Uterine smooth muscle cell (primary cell): ENCODE data around the gene MRPL11. TPM values are rescaled to one million over a fixed set of nuclear protein-coding genes. Genes with fewer than 3 reads are reported as not detected.

Experiments used
- total RNA-seq: library from RNA; depleted of rRNA; stranded (reverse); fragments of >200 nt; gene quantifications from 2 replicates; pipeline ENCODE4 v1.2.3, GENCODE V29; 2014

MRPL11 gene
- total RNA-seq = 49.9 and 55.0 TPM in 2 replicates

DNA sequence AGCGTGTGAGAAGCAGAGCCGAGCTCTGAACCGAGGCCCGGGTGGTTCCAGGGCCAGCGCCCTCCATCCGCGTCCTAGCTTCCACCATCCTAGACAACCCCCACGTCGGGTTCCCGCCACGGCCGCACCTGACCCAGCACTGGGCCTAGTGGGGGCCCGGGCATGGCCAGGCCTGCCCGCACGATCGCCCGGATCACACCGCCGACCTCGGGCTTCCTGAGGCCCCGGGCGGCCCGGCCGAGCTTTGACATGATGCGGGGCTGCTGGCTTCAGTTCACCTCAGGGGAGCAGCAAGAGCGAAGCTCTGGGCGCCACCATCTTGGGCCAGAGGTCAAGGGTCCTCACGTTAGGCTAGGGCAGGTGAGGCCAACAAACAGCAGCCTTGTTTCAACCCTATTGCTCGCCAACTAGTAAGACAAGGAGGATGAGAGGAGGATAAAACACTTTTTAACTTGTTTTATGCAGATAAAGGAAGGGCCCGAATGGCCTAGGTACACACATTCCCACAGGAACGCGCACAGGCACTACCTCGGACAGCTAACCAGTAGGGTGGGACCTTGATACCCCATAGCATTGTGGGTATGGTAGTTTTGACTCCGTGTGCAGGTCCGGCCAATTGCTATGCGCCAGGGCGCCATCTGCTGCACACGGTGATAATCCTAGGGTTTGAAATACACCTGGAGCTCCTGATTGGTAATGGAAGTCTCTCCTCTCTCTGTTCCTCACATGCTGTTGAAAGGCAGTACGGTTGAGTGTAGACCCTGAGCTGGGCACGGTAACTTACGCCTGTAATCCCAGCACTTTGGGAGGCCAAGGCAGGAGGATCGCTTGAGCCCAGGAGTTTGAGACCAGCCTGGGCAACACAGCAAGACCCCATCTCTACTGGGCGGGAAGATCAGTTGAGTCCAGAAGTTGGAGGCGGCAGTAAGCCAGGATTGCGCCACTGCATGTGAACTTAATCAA is at the start of gene MRPL11:
Gene MRPL11, minus strand, starts transcription at position 345 of the 963 bp plus-strand sequence. Its CDS starts 94 bp downstream, at position 251.

DNA sequence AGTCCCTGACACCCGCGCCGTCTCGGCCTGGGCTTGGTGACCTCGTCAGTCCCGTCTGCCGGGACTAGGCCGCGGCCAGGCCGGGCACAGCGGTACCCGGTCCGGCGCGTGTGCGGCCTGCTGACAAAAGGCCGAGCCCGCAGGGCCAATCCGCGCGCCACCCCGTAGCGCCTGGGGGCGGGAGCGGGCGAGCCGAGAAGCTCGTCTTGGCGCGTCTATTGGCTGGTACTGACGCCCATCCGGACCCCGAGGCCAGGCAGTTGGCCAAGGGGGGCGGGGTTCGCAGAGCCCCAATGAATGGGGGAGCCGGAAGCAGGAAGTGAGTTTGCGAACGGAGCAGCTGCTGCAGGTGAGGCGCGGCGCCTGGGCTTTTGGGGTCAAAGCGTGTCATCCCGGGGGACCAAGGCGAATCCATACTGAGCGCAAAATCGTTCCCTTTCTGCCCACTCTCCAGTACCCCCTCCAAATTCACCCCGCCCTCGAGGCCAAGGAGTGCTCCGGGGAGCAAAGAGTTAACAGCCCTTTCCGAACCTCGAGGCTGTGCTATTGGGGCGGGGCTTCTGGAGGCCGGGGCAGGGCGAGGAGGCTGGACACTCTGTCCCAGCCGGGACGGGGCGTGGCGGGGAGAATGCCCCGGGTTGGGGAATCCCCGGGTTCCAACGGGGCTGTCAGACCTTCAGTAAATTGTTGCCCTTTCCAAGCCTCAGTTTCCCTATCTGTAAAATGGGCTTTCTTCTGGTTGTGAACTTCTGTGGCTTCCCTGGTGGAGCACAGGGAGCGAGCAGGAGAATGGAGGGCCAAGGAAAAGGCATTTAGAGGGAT is 41.7 kb upstream of the MRPL11 start, which contains the start of gene DPP3:
Gene DPP3, plus strand, starts transcription at position 318 of the 822 bp plus-strand sequence. CDS start 1,767 bp downstream, outside the sequence.

GRCh38 chr11:66466225-66467033 is 27.8 kb upstream of the MRPL11 start, which contains the start of gene PELI3:
PELI3 (plus strand) TSS chr11:66466905; CDS start chr11:66468129, 1,224 bp downstream.

GRCh38 chr11:66420671-66421476 is 17.8 kb downstream of the MRPL11 start, which contains the start of gene NPAS4:
NPAS4 (plus strand) TSS chr11:66421035; CDS start chr11:66421180, 145 bp downstream.

Other genes starting within 250 kb of the MRPL11 start
- 27.3 and 28.5 TPM in 2 replicates for gene KLC2, start 181.1 kb downstream of the MRPL11 start, total RNA-seq
- 74.4 and 83.9 TPM in 2 replicates for gene RAB1B, start 170.2 kb downstream of the MRPL11 start, total RNA-seq
- gene CNIH2, start 160.7 kb downstream of the MRPL11 start, total RNA-seq = 0.11 and 0.25 TPM in 2 replicates
- gene YIF1A, start 149.7 kb downstream of the MRPL11 start, total RNA-seq = 185 and 214 TPM in 2 replicates
- gene TMEM151A, start 147.0 kb downstream of the MRPL11 start, total RNA-seq = under 0.01 and 0.11 TPM in 2 replicates
- 97.4 and 103 TPM in 2 replicates for gene CD248, start 121.8 kb downstream of the MRPL11 start, total RNA-seq
- 32.5 and 58.7 TPM in 2 replicates for gene RIN1, start 102.4 kb downstream of the MRPL11 start, total RNA-seq
- 45.5 and 73.5 TPM in 2 replicates for gene BRMS1, start 93.7 kb downstream of the MRPL11 start, total RNA-seq
- gene B4GAT1, start 91.2 kb downstream of the MRPL11 start, total RNA-seq = 40.7 and 55.1 TPM in 2 replicates
- gene SLC29A2, start 67.1 kb downstream of the MRPL11 start, total RNA-seq = 0.11 and 0.37 TPM in 2 replicates
- not detected in 2 replicates for gene NPAS4, start 17.8 kb downstream of the MRPL11 start, total RNA-seq
- gene PELI3, start 28.1 kb upstream of the MRPL11 start, total RNA-seq = 14.7 and 19.4 TPM in 2 replicates
- gene DPP3, start 41.6 kb upstream of the MRPL11 start, total RNA-seq = 50.4 and 56.9 TPM in 2 replicates
- 29.2 and 32.6 TPM in 2 replicates for gene BBS1, start 71.8 kb upstream of the MRPL11 start, total RNA-seq
- gene ZDHHC24, start 107.2 kb upstream of the MRPL11 start, total RNA-seq = 11.4 and 15.9 TPM in 2 replicates
- under 0.01 TPM in 1 of 2 replicates, not detected in the other for gene ACTN3, start 108.1 kb upstream of the MRPL11 start, total RNA-seq
- 5.9 and 20.6 TPM in 2 replicates for gene CTSF, start 129.8 kb upstream of the MRPL11 start, total RNA-seq
- 0.11 and 0.25 TPM in 2 replicates for gene CCDC87, start 154.2 kb upstream of the MRPL11 start, total RNA-seq
- 40.1 and 43.2 TPM in 2 replicates for gene CCS, start 154.3 kb upstream of the MRPL11 start, total RNA-seq
- gene RBM14, start 177.8 kb upstream of the MRPL11 start, total RNA-seq = 37.2 and 37.4 TPM in 2 replicates
- gene RBM4, start 199.9 kb upstream of the MRPL11 start, total RNA-seq = 73.6 and 83.8 TPM in 2 replicates
- gene RBM4B, start 239.0 kb upstream of the MRPL11 start, total RNA-seq = 21.4 and 22.9 TPM in 2 replicates